Umbilical cord (tissue), 2 donors: ENCODE results near the gene SHD. TPM values are rescaled to one million over a fixed set of nuclear protein-coding genes. Genes with fewer than 3 reads are reported as not detected.
"Not testable (repeated sequence)": the region's sequence is repeated elsewhere in the genome, so short reads cannot be mapped to it uniquely, and the experiment has no call there.

Experiments used
- DNase-seq: peaks from one replicate; pipeline ENCODE4 v3.0.0-alpha.2; 2015; ENCODE audit warnings: low spot score
- total RNA-seq: library from RNA; depleted of rRNA; stranded (reverse); fragments of >200 nt; gene quantifications from one replicate; pipeline ENCODE4 v1.2.3, GENCODE V29; 2014; ENCODE audit warnings: low replicate concordance; ENCODE audit not compliant: insufficient read depth

SHD gene
- total RNA-seq, 1 donor from 2014 or later = 2.9 TPM

DNA sequence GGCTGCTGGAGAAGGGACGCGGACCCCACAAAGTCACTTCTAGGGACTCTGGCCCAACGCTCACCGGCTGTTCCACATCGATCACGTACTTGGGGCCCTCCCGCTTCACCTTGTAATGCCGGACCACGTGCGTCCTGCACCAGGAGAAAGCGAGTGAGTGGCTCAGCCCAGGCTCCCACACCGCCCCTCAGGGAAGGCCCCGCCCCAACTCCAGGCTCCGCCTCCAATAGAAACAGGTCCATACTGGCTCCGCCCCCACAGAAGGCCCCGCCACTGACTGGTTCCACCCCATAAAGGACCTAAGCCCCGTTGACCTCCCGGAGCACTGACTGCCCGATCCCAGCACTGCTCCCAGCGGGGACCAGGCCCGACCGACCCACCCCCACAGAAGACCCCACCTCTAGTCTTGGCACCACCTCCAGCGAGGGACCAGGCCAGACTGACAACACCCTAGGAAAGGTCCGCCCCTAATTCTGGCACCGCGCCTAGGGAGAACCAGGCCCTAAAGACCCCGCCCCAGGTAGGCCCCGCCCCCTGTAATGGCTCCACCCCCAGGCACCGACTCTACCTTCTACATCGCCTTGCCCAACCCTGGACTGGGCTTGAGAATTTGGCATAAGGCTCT is 48.3 kb downstream of the SHD start:
- DNase-seq = peak; percentile 59

GRCh38 chr19:4327877-4328242 is 48.8 kb downstream of the SHD start:
- DNase-seq = no peak

DNA sequence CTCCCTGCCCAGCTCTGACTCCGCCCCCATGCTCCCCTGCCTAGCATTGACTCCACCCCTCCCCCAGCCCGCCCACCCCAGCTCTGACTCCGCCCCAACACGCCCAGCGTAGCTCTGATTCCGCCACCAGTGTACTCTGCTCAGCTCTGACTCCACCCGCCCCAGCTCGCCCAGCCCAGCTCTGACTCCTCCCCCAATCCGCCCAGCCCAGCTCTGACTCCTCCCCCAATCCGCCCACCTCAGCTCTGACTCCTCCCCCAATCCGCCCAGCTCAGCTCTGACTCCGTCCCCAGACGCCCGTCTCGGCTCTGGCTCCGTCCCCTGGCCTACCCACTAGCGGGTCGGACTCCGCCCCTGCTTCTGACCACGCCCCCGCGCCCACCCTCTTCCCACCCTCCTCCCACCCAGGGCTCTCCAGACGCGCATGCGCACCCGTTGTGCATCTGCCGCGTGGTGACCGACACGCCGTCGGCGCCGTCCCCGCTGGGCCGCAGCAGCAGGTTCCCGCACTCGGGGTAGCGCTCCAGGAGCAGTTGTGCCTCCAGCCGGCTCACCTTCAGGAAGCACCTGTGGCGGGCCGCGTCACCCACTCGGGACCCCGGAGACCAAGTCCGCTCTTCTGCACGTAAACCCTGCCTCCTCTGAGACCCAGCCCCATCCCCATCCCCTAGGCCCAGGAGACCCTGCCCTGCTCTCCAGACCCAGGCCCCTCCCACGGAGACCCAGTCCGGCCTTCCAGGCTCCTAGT is 49.4 kb downstream of the SHD start:
- DNase-seq = peak; percentile 97

DNA sequence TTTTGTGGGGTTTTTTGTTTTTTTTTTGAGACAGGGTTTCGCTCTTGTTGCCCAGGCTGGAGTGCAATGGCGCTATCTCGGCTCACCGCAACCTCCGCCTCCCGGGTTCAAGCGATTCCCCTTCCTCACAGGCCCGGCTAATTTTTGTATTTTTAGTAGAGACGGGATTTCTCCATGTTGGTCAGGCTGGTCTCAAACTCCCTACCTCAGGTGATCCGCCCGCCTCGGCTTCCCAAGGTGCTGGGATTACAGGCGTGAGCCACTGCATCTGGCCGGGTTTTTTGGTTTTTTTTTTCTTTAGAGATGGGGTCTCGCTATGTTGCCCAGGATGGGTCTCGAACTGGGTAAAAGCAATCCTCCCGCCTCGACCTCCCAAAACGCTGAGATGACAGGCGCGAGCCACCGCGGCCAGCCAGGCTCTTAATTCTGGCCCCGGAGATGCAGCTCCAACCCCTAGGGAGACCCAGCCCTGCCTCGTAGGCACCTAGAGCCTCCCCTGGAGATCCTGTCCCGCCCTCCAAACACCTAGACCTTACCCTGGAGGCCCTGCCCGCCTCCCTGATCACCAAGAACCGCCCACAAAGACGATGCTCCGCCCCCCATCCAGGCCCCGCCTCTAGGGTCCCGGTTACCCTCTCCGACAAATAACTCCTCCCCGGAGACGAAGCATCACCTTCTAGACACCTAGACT is 50.1 kb downstream of the SHD start:
- DNase-seq = not testable (repeated sequence)

GRCh38 chr19:4329858-4330257 is 50.8 kb downstream of the SHD start:
- no peak for DNase-seq

DNA sequence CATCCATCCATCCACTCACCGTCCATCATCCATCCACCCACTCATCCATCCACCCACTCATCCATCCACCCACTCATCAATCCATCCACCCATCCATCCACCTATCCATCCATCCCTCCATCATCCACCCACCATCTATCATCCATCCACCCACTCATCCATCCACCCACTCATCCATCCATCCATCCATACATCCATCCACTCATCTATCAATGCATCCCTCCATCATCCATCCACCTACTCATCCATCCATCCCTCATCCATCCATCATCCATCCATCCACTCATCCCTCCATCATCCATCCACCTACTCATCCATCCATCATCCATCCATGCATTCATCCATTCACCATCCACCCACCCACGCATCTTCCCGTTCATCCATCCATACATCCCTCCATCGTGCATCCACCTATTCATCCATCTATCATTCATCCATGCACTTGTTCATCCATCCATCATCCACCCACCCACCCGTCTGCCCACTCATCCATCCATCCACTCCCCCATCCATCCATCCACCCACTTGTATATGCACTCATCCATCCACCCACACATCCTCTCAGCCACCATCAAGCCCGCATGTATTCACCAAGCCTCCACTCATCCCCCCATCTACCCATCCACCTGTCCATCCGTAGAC is 56.0 kb downstream of the SHD start:
- no peak for DNase-seq

DNA sequence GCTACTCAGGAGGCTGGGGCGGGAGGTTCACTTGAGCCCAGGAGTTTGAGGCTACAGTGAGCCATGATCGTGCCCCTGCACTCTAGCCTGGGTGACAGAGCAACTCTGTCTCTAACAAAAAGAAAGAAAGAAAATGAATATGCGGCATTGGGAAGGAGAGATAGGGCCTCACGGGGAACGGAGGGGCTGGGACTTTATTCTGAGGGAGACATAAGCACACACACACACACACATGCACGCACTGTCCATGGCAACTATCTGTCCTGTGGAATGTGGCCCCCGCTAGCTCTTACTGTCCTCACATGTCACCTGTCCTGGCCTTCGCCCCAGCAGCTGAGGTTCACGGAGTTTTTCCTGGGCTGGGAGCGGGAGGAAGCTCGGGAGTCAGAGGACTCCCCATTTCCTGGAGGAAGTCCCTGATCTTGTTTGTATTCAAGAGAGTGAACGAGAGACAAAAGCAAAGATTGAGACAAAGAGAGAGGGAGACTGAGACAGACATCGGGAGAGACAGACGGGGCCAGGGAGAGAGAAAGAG is 58.9 kb downstream of the SHD start:
- DNase-seq = no peak

- DNase-seq = peak; percentile 50
Observed at GRCh38 chr19:4338441-4339355, 59.6 kb downstream of the SHD start, which contains the start of gene STAP2. TSS of gene STAP2 (minus strand) at chr19:4338827. CDS start at chr19:4338753, 74 bp downstream.

Other genes starting within 250 kb of the SHD start
- gene ZBTB7A, start 212.4 kb upstream of the SHD start, total RNA-seq = 16.9 TPM
- gene MAP2K2, start 155.1 kb upstream of the SHD start, total RNA-seq = 72.5 TPM
- not detected for gene CREB3L3, start 125.6 kb upstream of the SHD start, total RNA-seq
- gene SIRT6, start 96.7 kb upstream of the SHD start, total RNA-seq = 2.2 TPM
- gene ANKRD24, start 96.6 kb upstream of the SHD start, total RNA-seq = 1.4 TPM
- gene EBI3, start 49.7 kb upstream of the SHD start, total RNA-seq = not detected
- gene YJU2, start 32.2 kb upstream of the SHD start, total RNA-seq = 12.3 TPM
- not detected for gene TMIGD2, start 23.1 kb downstream of the SHD start, total RNA-seq
- 3.4 TPM for gene FSD1, start 25.3 kb downstream of the SHD start, total RNA-seq
- not detected for gene STAP2, start 59.6 kb downstream of the SHD start, total RNA-seq
- 6.3 TPM for gene MPND, start 64.3 kb downstream of the SHD start, total RNA-seq
- gene SH3GL1, start 121.3 kb downstream of the SHD start, total RNA-seq = 21.9 TPM
- 13.0 TPM for gene CHAF1A, start 123.4 kb downstream of the SHD start, total RNA-seq
- 169 TPM for gene UBXN6, start 178.5 kb downstream of the SHD start, total RNA-seq
- gene HDGFL2, start 193.0 kb downstream of the SHD start, total RNA-seq = 27.7 TPM
- gene PLIN4, start 239.2 kb downstream of the SHD start, total RNA-seq = 0.96 TPM